Suprapubic skin (tissue), 4 donors: ENCODE results near the gene PSMA6.

Source experiments
- CTCF ChIP-seq, 2 donors: fragments of 200-600 bp in 1 of 2; fragments of 450-650 bp in 1 of 2; sonication (generic) in 1 of 2; IDR thresholded peaks; one replicate each; pipeline ENCODE4 v1.5.1; 2016 to 2019; ENCODE audit warnings: antibody characterized with exemption in 2 of 2, mild to moderate bottlenecking in 1 of 2, moderate library complexity in 1 of 2
- EP300 ChIP-seq: sonication (generic); formaldehyde crosslinking; IDR thresholded peaks from one replicate; pipeline ENCODE4 v1.6.1; 2017; ENCODE audit warnings: antibody characterized with exemption
- POLR2A ChIP-seq, 2 donors: fragments of 450-650 bp; IDR thresholded peaks; one replicate each; pipeline ENCODE4 v1.6.1; 2017; ENCODE audit warnings: antibody characterized with exemption in 2 of 2, mild to moderate bottlenecking in 2 of 2, moderate library complexity in 2 of 2
- POLR2AphosphoS5 ChIP-seq, 3 donors: sonication (generic); formaldehyde crosslinking; IDR thresholded peaks; one replicate each; pipeline ENCODE4 v1.6.1; 2017; ENCODE audit warnings: antibody characterized with exemption in 3 of 3

- TF ChIP-seq CTCF (IDR thresholded peaks at IDR 0.05) (no peak), EP300 (no peak), POLR2AphosphoS5 (IDR thresholded peaks at IDR 0.05) (no peak), POLR2A (IDR thresholded peaks at IDR 0.05) (no peak)
Observed at GRCh38 chr14:35351497-35351896, 59.3 kb downstream of the PSMA6 start.
